B cell (primary cell): ENCODE measurements around the gene NME9.

ENCODE experiments used
- EZH2 ChIP-seq: IDR thresholded peaks from 2 replicates; pipeline ENCODE4 v1.6.1; 2012; ENCODE audit warnings: borderline replicate concordance, low read depth, mild to moderate bottlenecking, moderate library complexity, low read length; ENCODE audit not compliant: insufficient read depth, poor library complexity, severe bottlenecking
- TF ChIP-seq, protein P1 (sequence below): fragments of 200-600 bp; IDR thresholded peaks from one replicate; pipeline ENCODE4 v1.8.0; 2022; ENCODE audit warnings: antibody characterized with exemption, mild to moderate bottlenecking

DNA sequence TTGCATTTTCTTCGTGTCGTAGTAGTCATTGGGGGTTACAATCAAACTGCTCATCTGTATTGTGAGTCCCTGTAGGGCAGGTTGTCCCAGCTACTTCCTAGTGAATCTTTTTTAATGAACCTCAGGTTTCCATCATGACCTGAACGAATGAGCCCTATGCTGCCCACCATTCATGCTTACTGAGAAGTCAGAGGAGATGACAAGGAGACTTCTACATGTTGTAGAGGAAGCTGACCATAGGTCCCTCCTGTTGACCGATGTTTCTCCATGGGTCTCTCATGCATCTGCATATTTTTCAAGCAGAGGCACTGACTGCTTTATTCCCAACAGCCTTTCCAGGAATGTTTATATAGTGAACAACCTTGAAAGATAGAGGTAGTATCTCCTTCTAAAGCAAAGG, 5.0 kb upstream of the NME9 start:
- TF ChIP-seq, protein P1, sequence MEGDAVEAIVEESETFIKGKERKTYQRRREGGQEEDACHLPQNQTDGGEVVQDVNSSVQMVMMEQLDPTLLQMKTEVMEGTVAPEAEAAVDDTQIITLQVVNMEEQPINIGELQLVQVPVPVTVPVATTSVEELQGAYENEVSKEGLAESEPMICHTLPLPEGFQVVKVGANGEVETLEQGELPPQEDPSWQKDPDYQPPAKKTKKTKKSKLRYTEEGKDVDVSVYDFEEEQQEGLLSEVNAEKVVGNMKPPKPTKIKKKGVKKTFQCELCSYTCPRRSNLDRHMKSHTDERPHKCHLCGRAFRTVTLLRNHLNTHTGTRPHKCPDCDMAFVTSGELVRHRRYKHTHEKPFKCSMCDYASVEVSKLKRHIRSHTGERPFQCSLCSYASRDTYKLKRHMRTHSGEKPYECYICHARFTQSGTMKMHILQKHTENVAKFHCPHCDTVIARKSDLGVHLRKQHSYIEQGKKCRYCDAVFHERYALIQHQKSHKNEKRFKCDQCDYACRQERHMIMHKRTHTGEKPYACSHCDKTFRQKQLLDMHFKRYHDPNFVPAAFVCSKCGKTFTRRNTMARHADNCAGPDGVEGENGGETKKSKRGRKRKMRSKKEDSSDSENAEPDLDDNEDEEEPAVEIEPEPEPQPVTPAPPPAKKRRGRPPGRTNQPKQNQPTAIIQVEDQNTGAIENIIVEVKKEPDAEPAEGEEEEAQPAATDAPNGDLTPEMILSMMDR: no peak
- no peak for TF ChIP-seq EZH2
